ENCODE results near the gene EPX. TPM values are rescaled to one million over a fixed set of nuclear protein-coding genes. Genes with fewer than 3 reads are reported as not detected.

EPX gene
- total RNA-seq, 1 donor from 2014 or later: not detected

GRCh38 chr17:58191241-58191896, 1.2 kb upstream of the EPX start:
- Mint-ChIP-seq H3K36me3 (ENCODE audit: unreplicated experiment) (no peaks in the 10 kb centered on the region), H3K4me3 (ENCODE audit: unreplicated experiment) (no peak overlapping the region), H3K4me1 (ENCODE audit: low read depth, unreplicated experiment) (no peaks in the 10 kb centered on the region), H3K9me3 (ENCODE audit: unreplicated experiment) (peaks cover 12% of the 10 kb centered on the region), H3K27ac (ENCODE audit: unreplicated experiment) (no peak overlapping the region), H3K27me3 (ENCODE audit: unreplicated experiment) (peaks cover 8% of the 10 kb centered on the region)
- no peak for TF ChIP-seq CTCF (IDR thresholded peaks at IDR 0.05; ENCODE audit: partially characterized antibody, unreplicated experiment)
- DNase-seq: no peak

- H3K9me3 Mint-ChIP-seq (ENCODE audit: unreplicated experiment): peaks cover 12% of the 10 kb centered on the region
- no peak for TF ChIP-seq CTCF (IDR thresholded peaks at IDR 0.05; ENCODE audit: partially characterized antibody, unreplicated experiment)
Measured at GRCh38 chr17:58193641-58194255, 1.2 kb downstream of the EPX start.

GRCh38 chr17:58195518-58196123, 3.1 kb downstream of the EPX start:
- TF ChIP-seq CTCF (IDR thresholded peaks at IDR 0.05; ENCODE audit: partially characterized antibody, unreplicated experiment): no peak
- no peak overlapping the region for H3K27ac Mint-ChIP-seq (ENCODE audit: unreplicated experiment)
- H3K4me3 Mint-ChIP-seq (ENCODE audit: unreplicated experiment): no peak overlapping the region
- no peaks in the 10 kb centered on the region for H3K4me1 Mint-ChIP-seq (ENCODE audit: low read depth, unreplicated experiment)
- no peak for DNase-seq
- H3K9me3 Mint-ChIP-seq (ENCODE audit: unreplicated experiment): peaks cover 12% of the 10 kb centered on the region
- no peaks in the 10 kb centered on the region for H3K36me3 Mint-ChIP-seq (ENCODE audit: unreplicated experiment)
- peaks cover 7% of the 10 kb centered on the region for H3K27me3 Mint-ChIP-seq (ENCODE audit: unreplicated experiment)

More at GRCh38 chr17:58193641-58194255, 1.2 kb downstream of the EPX start:
- Mint-ChIP-seq H3K27ac (ENCODE audit: unreplicated experiment) (no peak overlapping the region), H3K4me3 (ENCODE audit: unreplicated experiment) (no peak overlapping the region), H3K4me1 (ENCODE audit: low read depth, unreplicated experiment) (no peaks in the 10 kb centered on the region), H3K36me3 (ENCODE audit: unreplicated experiment) (no peaks in the 10 kb centered on the region), H3K27me3 (ENCODE audit: unreplicated experiment) (peaks cover 8% of the 10 kb centered on the region)
- no peak for DNase-seq

- H3K4me3 Mint-ChIP-seq (ENCODE audit: unreplicated experiment): no peak overlapping the region
- peaks cover 4% of the 10 kb centered on the region for H3K27me3 Mint-ChIP-seq (ENCODE audit: unreplicated experiment)
- peaks cover 12% of the 10 kb centered on the region for H3K9me3 Mint-ChIP-seq (ENCODE audit: unreplicated experiment)
Measured at GRCh38 chr17:58196610-58197009, 4.1 kb downstream of the EPX start.

More at GRCh38 chr17:58196610-58197009, 4.1 kb downstream of the EPX start:
- Mint-ChIP-seq H3K27ac (ENCODE audit: unreplicated experiment) (no peak overlapping the region), H3K36me3 (ENCODE audit: unreplicated experiment) (no peaks in the 10 kb centered on the region), H3K4me1 (ENCODE audit: low read depth, unreplicated experiment) (no peaks in the 10 kb centered on the region)
- TF ChIP-seq CTCF (IDR thresholded peaks at IDR 0.05; ENCODE audit: partially characterized antibody, unreplicated experiment): no peak
- DNase-seq: no peak
